ENCODE results near the gene SGPL1. TPM values are rescaled to one million over a fixed set of nuclear protein-coding genes. Genes with fewer than 3 reads are reported as not detected.

SGPL1 gene
- total RNA-seq, 5 donors from 2014 or later (not counting 1 experiment from before 2014, with no cell fraction given) = 25.0 to 36.8 (median 27.9) TPM

GRCh38 chr10:70833601-70834000, 17.9 kb downstream of the SGPL1 start:
- H3K9me3 Mint-ChIP-seq = peaks cover 0 to 6% (median 0%) of the 10 kb centered on the region in 3 donors
- ChIA-PET CTCF (no interaction called here), POLR2A (no interaction called here)
- Histone ChIP-seq H3K27ac (ENCODE audit: low read length) (no peak overlapping the region), H3K9me3 (peaks cover 4% of the 10 kb centered on the region), H3K27me3 (replicated peaks in 1 of 2; ENCODE audit: control insufficient read depth in 2 of 2, extremely low read depth in 1 of 2, insufficient read depth in 2 of 2, low read length in 1 of 2) (no peaks in the 10 kb centered on the region), H3K4me1 (ENCODE audit: control insufficient read depth in 1 of 2, extremely low read depth in 1 of 2, insufficient read depth in 2 of 2, low read length in 2 of 2) (peaks cover 0 to 4% of the 10 kb centered on the region in 2 experiments), H3K36me3 (ENCODE audit: control insufficient read depth in 2 of 2, extremely low read depth in 1 of 2, insufficient read depth in 1 of 2, low read length in 1 of 2) (peaks cover 4 to 21% of the 10 kb centered on the region in 2 donors), H3K4me3 (ENCODE audit: control insufficient read depth in 1 of 2, extremely low read depth in 1 of 2, low read length in 1 of 2) (no peak overlapping the region)
- H3K36me3 Mint-ChIP-seq = peaks cover 64% of the 10 kb centered on the region
- ATAC-seq (replicated peaks in 1 of 4) (no peak), DNase-seq (no peak)
- H3K27ac Mint-ChIP-seq = no peak overlapping the region
- H3K4me3 Mint-ChIP-seq = no peak overlapping the region
- H3K27me3 Mint-ChIP-seq = no peaks in the 10 kb centered on the region
- H3K4me1 Mint-ChIP-seq = peaks cover 24 to 32% (median 27%) of the 10 kb centered on the region in 3 donors
- WGBS (ENCODE audit: insufficient coverage) = no CpG with 5 or more reads among the region's 2 CpGs

DNA sequence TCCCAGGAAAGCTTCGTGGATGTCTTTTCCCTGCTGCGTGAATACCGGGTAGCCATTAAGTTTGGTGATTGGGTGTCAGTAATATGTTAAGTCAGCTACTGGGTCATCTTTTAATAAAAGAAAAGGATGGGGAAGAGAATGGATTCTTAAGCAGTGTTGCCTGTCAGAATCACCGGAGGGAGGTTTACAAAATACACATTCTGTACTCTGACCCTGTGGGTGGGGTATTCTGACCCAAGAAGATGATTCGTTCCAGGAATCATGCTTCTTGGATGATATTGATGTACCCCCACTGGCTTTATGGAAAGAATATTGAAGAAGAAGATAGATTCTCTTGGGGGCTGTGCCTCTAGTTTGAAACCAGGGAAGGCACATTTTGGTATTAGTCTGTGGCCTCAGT, 18.3 kb downstream of the SGPL1 start:
- DNase-seq (no peak), ATAC-seq (replicated peaks in 1 of 4) (no peak)
- H3K4me3 ChIP-seq (ENCODE audit: control insufficient read depth in 1 of 2, extremely low read depth in 1 of 2, low read length in 1 of 2) = no peak overlapping the region
- H3K27me3 ChIP-seq (replicated peaks in 1 of 2; ENCODE audit: control insufficient read depth in 2 of 2, extremely low read depth in 1 of 2, insufficient read depth in 2 of 2, low read length in 1 of 2) = no peaks in the 10 kb centered on the region
- ChIA-PET POLR2A (no interaction called here), CTCF (no interaction called here)
- no peak overlapping the region for H3K27ac ChIP-seq (ENCODE audit: low read length)
- peaks cover 4 to 18% of the 10 kb centered on the region in 2 donors for H3K36me3 ChIP-seq (ENCODE audit: control insufficient read depth in 2 of 2, extremely low read depth in 1 of 2, insufficient read depth in 1 of 2, low read length in 1 of 2)
- peaks cover 60% of the 10 kb centered on the region for H3K36me3 Mint-ChIP-seq
- H3K27me3 Mint-ChIP-seq = no peaks in the 10 kb centered on the region
- no peak overlapping the region for H3K4me3 Mint-ChIP-seq
- no CpG with 5 or more reads among the region's 5 CpGs for WGBS (ENCODE audit: insufficient coverage)
- H3K9me3 Mint-ChIP-seq = peaks cover 0 to 6% (median 0%) of the 10 kb centered on the region in 3 donors
- peaks cover 24 to 32% (median 26%) of the 10 kb centered on the region in 3 donors for H3K4me1 Mint-ChIP-seq
- peaks cover 0 to 4% of the 10 kb centered on the region in 2 experiments for H3K4me1 ChIP-seq (ENCODE audit: control insufficient read depth in 1 of 2, extremely low read depth in 1 of 2, insufficient read depth in 2 of 2, low read length in 2 of 2)
- H3K9me3 ChIP-seq = peaks cover 4% of the 10 kb centered on the region
- H3K27ac Mint-ChIP-seq = no peak overlapping the region

- Histone ChIP-seq H3K36me3 (ENCODE audit: control insufficient read depth in 2 of 2, extremely low read depth in 1 of 2, insufficient read depth in 1 of 2, low read length in 1 of 2) (peaks cover 4 to 14% of the 10 kb centered on the region in 2 donors), H3K4me1 (ENCODE audit: control insufficient read depth in 1 of 2, extremely low read depth in 1 of 2, insufficient read depth in 2 of 2, low read length in 2 of 2) (peaks cover 0 to 4% of the 10 kb centered on the region in 2 experiments), H3K27me3 (replicated peaks in 1 of 2; ENCODE audit: control insufficient read depth in 2 of 2, extremely low read depth in 1 of 2, insufficient read depth in 2 of 2, low read length in 1 of 2) (no peaks in the 10 kb centered on the region), H3K27ac (ENCODE audit: low read length) (no peak overlapping the region), H3K9me3 (peaks cover 4% of the 10 kb centered on the region), H3K4me3 (ENCODE audit: control insufficient read depth in 1 of 2, extremely low read depth in 1 of 2, low read length in 1 of 2) (no peak overlapping the region)
- ChIA-PET CTCF (no interaction called here), POLR2A (no interaction called here)
- 92% methylated on average over 5 of the region's 7 CpGs for WGBS (ENCODE audit: insufficient coverage)
- no peaks in the 10 kb centered on the region for H3K27me3 Mint-ChIP-seq
- ATAC-seq (replicated peaks in 1 of 4) (no peak), DNase-seq (no peak)
- peaks cover 54% of the 10 kb centered on the region for H3K36me3 Mint-ChIP-seq
- H3K27ac Mint-ChIP-seq = no peak overlapping the region
- H3K9me3 Mint-ChIP-seq = peaks cover 0 to 6% (median 0%) of the 10 kb centered on the region in 3 donors
- peaks cover 24 to 32% (median 26%) of the 10 kb centered on the region in 3 donors for H3K4me1 Mint-ChIP-seq
- no peak overlapping the region for H3K4me3 Mint-ChIP-seq
Observed at GRCh38 chr10:70834441-70835151, 18.8 kb downstream of the SGPL1 start.

DNA sequence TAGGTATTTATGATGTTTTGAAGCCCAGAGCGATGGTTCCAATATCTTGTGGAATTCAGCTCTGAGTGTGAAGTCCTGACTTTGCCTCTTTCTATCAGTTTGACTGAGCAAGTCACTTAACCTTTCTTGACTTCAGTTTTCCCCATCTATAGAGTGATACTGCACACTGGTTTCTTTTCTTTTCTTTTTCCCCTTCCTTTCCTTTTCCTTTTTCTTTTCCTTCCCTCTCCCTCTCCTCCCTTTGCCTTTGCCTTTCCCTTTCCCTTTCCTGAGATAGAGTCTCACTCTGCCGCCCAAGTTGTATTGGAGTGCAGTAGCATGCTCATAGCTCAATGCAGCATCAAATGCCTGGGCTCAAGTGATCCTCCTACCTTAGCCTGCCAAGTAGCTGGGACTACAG, 20.6 kb downstream of the SGPL1 start:
- H3K36me3 Mint-ChIP-seq = peaks cover 53% of the 10 kb centered on the region
- Histone ChIP-seq H3K4me3 (ENCODE audit: control insufficient read depth in 1 of 2, extremely low read depth in 1 of 2, low read length in 1 of 2) (no peak overlapping the region), H3K9me3 (peaks cover 4% of the 10 kb centered on the region), H3K4me1 (ENCODE audit: control insufficient read depth in 1 of 2, extremely low read depth in 1 of 2, insufficient read depth in 2 of 2, low read length in 2 of 2) (peaks cover 0 to 4% of the 10 kb centered on the region in 2 experiments), H3K27ac (ENCODE audit: low read length) (no peak overlapping the region), H3K36me3 (ENCODE audit: control insufficient read depth in 2 of 2, extremely low read depth in 1 of 2, insufficient read depth in 1 of 2, low read length in 1 of 2) (peaks cover 4 to 10% of the 10 kb centered on the region in 2 donors), H3K27me3 (replicated peaks in 1 of 2; ENCODE audit: control insufficient read depth in 2 of 2, extremely low read depth in 1 of 2, insufficient read depth in 2 of 2, low read length in 1 of 2) (no peaks in the 10 kb centered on the region)
- no peak for DNase-seq
- H3K27ac Mint-ChIP-seq = no peak overlapping the region
- ChIA-PET POLR2A (no interaction called here), CTCF (no interaction called here)
- no peak for ATAC-seq (replicated peaks in 1 of 4)
- WGBS (ENCODE audit: insufficient coverage) = 100% methylated on average over 1 of the region's 2 CpGs
- peaks cover 0 to 6% (median 0%) of the 10 kb centered on the region in 3 donors for H3K9me3 Mint-ChIP-seq
- peaks cover 27 to 32% (median 30%) of the 10 kb centered on the region in 3 donors for H3K4me1 Mint-ChIP-seq
- H3K27me3 Mint-ChIP-seq = no peaks in the 10 kb centered on the region
- H3K4me3 Mint-ChIP-seq = no peak overlapping the region

GRCh38 chr10:70837660-70838059, 21.9 kb downstream of the SGPL1 start:
- ChIA-PET CTCF (no interaction called here), POLR2A (no interaction called here)
- WGBS (ENCODE audit: insufficient coverage) = 90% methylated on average over 3 of the region's 3 CpGs
- no peaks in the 10 kb centered on the region for H3K27me3 Mint-ChIP-seq
- Histone ChIP-seq H3K4me1 (ENCODE audit: control insufficient read depth in 1 of 2, extremely low read depth in 1 of 2, insufficient read depth in 2 of 2, low read length in 2 of 2) (peaks cover 0 to 4% of the 10 kb centered on the region in 2 experiments), H3K4me3 (ENCODE audit: control insufficient read depth in 1 of 2, extremely low read depth in 1 of 2, low read length in 1 of 2) (no peak overlapping the region), H3K27me3 (replicated peaks in 1 of 2; ENCODE audit: control insufficient read depth in 2 of 2, extremely low read depth in 1 of 2, insufficient read depth in 2 of 2, low read length in 1 of 2) (no peaks in the 10 kb centered on the region), H3K27ac (ENCODE audit: low read length) (no peak overlapping the region), H3K9me3 (peaks cover 4% of the 10 kb centered on the region), H3K36me3 (ENCODE audit: control insufficient read depth in 2 of 2, extremely low read depth in 1 of 2, insufficient read depth in 1 of 2, low read length in 1 of 2) (peaks cover 4 to 6% of the 10 kb centered on the region in 2 donors)
- H3K9me3 Mint-ChIP-seq = peaks cover 0 to 6% (median 0%) of the 10 kb centered on the region in 3 donors
- H3K27ac Mint-ChIP-seq = no peak overlapping the region
- H3K4me3 Mint-ChIP-seq = no peak overlapping the region
- peaks cover 25 to 34% (median 29%) of the 10 kb centered on the region in 3 donors for H3K4me1 Mint-ChIP-seq
- ATAC-seq (replicated peaks in 1 of 4) (no peak), DNase-seq (no peak)
- peaks cover 64% of the 10 kb centered on the region for H3K36me3 Mint-ChIP-seq

DNA sequence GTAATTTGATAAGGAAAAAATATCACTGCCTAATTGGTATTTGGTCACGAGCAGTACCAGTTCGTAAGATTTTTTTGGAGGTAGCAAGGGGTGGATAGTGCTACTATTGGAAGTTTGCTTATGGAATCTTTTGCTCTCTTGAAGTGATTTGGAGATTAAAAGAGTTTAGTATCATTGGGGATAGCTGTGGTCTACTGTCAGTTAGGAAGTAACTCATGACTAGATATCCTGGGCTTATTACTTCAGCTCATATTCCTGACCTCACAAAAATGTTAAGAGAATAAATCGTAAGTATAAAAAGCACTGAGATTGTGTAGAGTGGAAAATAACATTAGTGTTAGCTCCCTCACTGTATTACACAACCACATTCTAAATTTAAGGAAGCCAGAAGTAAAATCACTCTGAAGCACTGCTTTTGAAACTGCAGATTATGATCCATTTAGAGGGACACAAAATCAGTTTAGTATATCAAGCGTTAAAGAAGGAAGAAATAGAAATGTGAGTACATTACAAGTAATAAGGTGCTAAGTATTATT, 22.6 kb downstream of the SGPL1 start:
- ChIA-PET POLR2A (no interaction called here), CTCF (no interaction called here)
- H3K9me3 ChIP-seq = peaks cover 4% of the 10 kb centered on the region
- peaks cover 18 to 29% (median 22%) of the 10 kb centered on the region in 3 donors for H3K4me1 Mint-ChIP-seq
- H3K36me3 Mint-ChIP-seq = peaks cover 65% of the 10 kb centered on the region
- 100% methylated on average over 2 of the region's 4 CpGs for WGBS (ENCODE audit: insufficient coverage)
- H3K27ac ChIP-seq (ENCODE audit: low read length) = no peak overlapping the region
- H3K27ac Mint-ChIP-seq = no peak overlapping the region
- H3K36me3 ChIP-seq (ENCODE audit: control insufficient read depth in 2 of 2, extremely low read depth in 1 of 2, insufficient read depth in 1 of 2, low read length in 1 of 2) = peaks cover 4 to 7% of the 10 kb centered on the region in 2 donors
- H3K27me3 Mint-ChIP-seq = no peaks in the 10 kb centered on the region
- no peaks in the 10 kb centered on the region for H3K4me1 ChIP-seq (ENCODE audit: control insufficient read depth in 1 of 2, extremely low read depth in 1 of 2, insufficient read depth in 2 of 2, low read length in 2 of 2)
- no peak overlapping the region for H3K4me3 ChIP-seq (ENCODE audit: control insufficient read depth in 1 of 2, extremely low read depth in 1 of 2, low read length in 1 of 2)
- no peaks in the 10 kb centered on the region for H3K27me3 ChIP-seq (replicated peaks in 1 of 2; ENCODE audit: control insufficient read depth in 2 of 2, extremely low read depth in 1 of 2, insufficient read depth in 2 of 2, low read length in 1 of 2)
- ATAC-seq (replicated peaks in 1 of 4) = no peak
- DNase-seq = no peak
- H3K4me3 Mint-ChIP-seq = no peak overlapping the region
- H3K9me3 Mint-ChIP-seq = peaks cover 0 to 6% (median 0%) of the 10 kb centered on the region in 3 donors

All from T-cell (primary cell).